ENCODE data around the gene CA5B. TPM values are rescaled to one million over a fixed set of nuclear protein-coding genes. Genes with fewer than 3 reads are reported as not detected.
A peak's percentile ranks its signal among the peaks of the same experiment; 100 is the strongest.

The CA5B gene
- polyA plus RNA-seq, 1 donor from 2014 or later: 25.0 TPM

GRCh38 chrX:15761564-15762191 is 23.6 kb downstream of the CA5B start:
- Mint-ChIP-seq H3K36me3 (peaks cover 5% of the 10 kb centered on the region), H3K4me1 (peaks cover 5 to 16% (median 9%) of the 10 kb centered on the region in 3 donors)

GRCh38 chrX:15769300-15769954 is 31.4 kb downstream of the CA5B start:
- H3K27me3 Mint-ChIP-seq: no peaks in the 10 kb centered on the region
- no peak overlapping the region for H3K27ac Mint-ChIP-seq
- H3K36me3 Mint-ChIP-seq: peaks cover 15% of the 10 kb centered on the region
- H3K9me3 Mint-ChIP-seq: peaks cover 0 to 2% (median 0%) of the 10 kb centered on the region in 3 donors
- H3K4me3 Mint-ChIP-seq: no peak overlapping the region
- H3K4me1 Mint-ChIP-seq: peaks cover 0 to 4% (median 1%) of the 10 kb centered on the region in 3 donors

More at GRCh38 chrX:15761564-15762191, 23.6 kb downstream of the CA5B start:
- H3K27ac Mint-ChIP-seq: peak overlapping the region in 2 of 3 donors; percentile 48 to 50
- H3K4me3 Mint-ChIP-seq: no peak overlapping the region
- H3K9me3 Mint-ChIP-seq: no peaks in the 10 kb centered on the region
- H3K27me3 Mint-ChIP-seq: no peaks in the 10 kb centered on the region

- Mint-ChIP-seq H3K27ac (peak overlapping the region; percentile 88 to 99 (median 97)), H3K27me3 (no peaks in the 10 kb centered on the region), H3K4me1 (peaks cover 7 to 13% (median 10%) of the 10 kb centered on the region in 3 donors), H3K4me3 (peak overlapping the region; percentile 85 to 97 (median 92)), H3K36me3 (peaks cover 3% of the 10 kb centered on the region), H3K9me3 (no peaks in the 10 kb centered on the region)
Observed at GRCh38 chrX:15781961-15782699, 44.1 kb downstream of the CA5B start.

GRCh38 chrX:15785176-15785750 is 47.2 kb downstream of the CA5B start:
- H3K36me3 Mint-ChIP-seq: peaks cover 3% of the 10 kb centered on the region
- H3K9me3 Mint-ChIP-seq: no peaks in the 10 kb centered on the region
- peak overlapping the region in 1 of 4 donors; percentile 28 for H3K4me3 Mint-ChIP-seq
- no peaks in the 10 kb centered on the region for H3K27me3 Mint-ChIP-seq
- no peak overlapping the region for H3K27ac Mint-ChIP-seq
- H3K4me1 Mint-ChIP-seq: peaks cover 7 to 13% (median 10%) of the 10 kb centered on the region in 3 donors

- no peaks in the 10 kb centered on the region for H3K27me3 Mint-ChIP-seq
- peaks cover 6 to 10% (median 9%) of the 10 kb centered on the region in 3 donors for H3K4me1 Mint-ChIP-seq
- peaks cover 3% of the 10 kb centered on the region for H3K36me3 Mint-ChIP-seq
- no peak overlapping the region for H3K27ac Mint-ChIP-seq
- H3K4me3 Mint-ChIP-seq: peak overlapping the region in 1 of 4 donors; percentile 82
- H3K9me3 Mint-ChIP-seq: no peaks in the 10 kb centered on the region
Observed at GRCh38 chrX:15786915-15787314, 48.8 kb downstream of the CA5B start.

GRCh38 chrX:15789979-15790768 is 52.1 kb downstream of the CA5B start, which contains the start of gene ZRSR2:
Gene ZRSR2, plus strand, starts transcription at chrX:15790484. Its CDS starts 12 bp downstream, at chrX:15790496.
- H3K27ac Mint-ChIP-seq: no peak within 1 kb of the TSS
- H3K4me1 Mint-ChIP-seq: peaks cover 0 to 17% (median 12%) of the 10 kb centered on the region in 3 donors
- H3K36me3 Mint-ChIP-seq: peaks cover 3% of the 10 kb centered on the region
- no peak within 1 kb of the TSS for H3K4me3 Mint-ChIP-seq
- no peaks in the 10 kb centered on the region for H3K27me3 Mint-ChIP-seq
- H3K9me3 Mint-ChIP-seq: no peaks in the 10 kb centered on the region

GRCh38 chrX:15790769-15791290 is 52.8 kb downstream of the CA5B start:
- H3K4me1 Mint-ChIP-seq: peaks cover under 1 to 19% (median 11%) of the 10 kb centered on the region in 3 donors

GRCh38 chrX:15797707-15798106 is 59.6 kb downstream of the CA5B start:
- H3K27me3 Mint-ChIP-seq: no peaks in the 10 kb centered on the region
- no peak overlapping the region for H3K27ac Mint-ChIP-seq
- H3K9me3 Mint-ChIP-seq: no peaks in the 10 kb centered on the region
- H3K36me3 Mint-ChIP-seq: peaks cover 2% of the 10 kb centered on the region
- peaks cover 14 to 30% (median 25%) of the 10 kb centered on the region in 3 donors for H3K4me1 Mint-ChIP-seq
- no peak overlapping the region for H3K4me3 Mint-ChIP-seq

More at GRCh38 chrX:15790769-15791290, 52.8 kb downstream of the CA5B start:
- H3K4me3 Mint-ChIP-seq: no peak overlapping the region
- no peaks in the 10 kb centered on the region for H3K27me3 Mint-ChIP-seq
- H3K27ac Mint-ChIP-seq: no peak overlapping the region
- H3K9me3 Mint-ChIP-seq: no peaks in the 10 kb centered on the region
- H3K36me3 Mint-ChIP-seq: peaks cover 2% of the 10 kb centered on the region

- H3K4me1 Mint-ChIP-seq: peaks cover 2 to 20% (median 10%) of the 10 kb centered on the region in 3 donors
- no peaks in the 10 kb centered on the region for H3K9me3 Mint-ChIP-seq
- H3K27me3 Mint-ChIP-seq: no peaks in the 10 kb centered on the region
- H3K36me3 Mint-ChIP-seq: no peaks in the 10 kb centered on the region
- no peak overlapping the region for H3K27ac Mint-ChIP-seq
- H3K4me3 Mint-ChIP-seq: no peak overlapping the region
Observed at GRCh38 chrX:15804563-15804962, 66.5 kb downstream of the CA5B start.

- Mint-ChIP-seq H3K27me3 (no peaks in the 10 kb centered on the region), H3K27ac (no peak overlapping the region), H3K36me3 (no peaks in the 10 kb centered on the region), H3K9me3 (no peaks in the 10 kb centered on the region), H3K4me1 (peaks cover 0 to 20% (median 4%) of the 10 kb centered on the region in 3 donors), H3K4me3 (no peak overlapping the region)
Observed at GRCh38 chrX:15808254-15808653, 70.2 kb downstream of the CA5B start.

- no peaks in the 10 kb centered on the region for H3K27me3 Mint-ChIP-seq
- H3K4me1 Mint-ChIP-seq: no peaks in the 10 kb centered on the region
- no peaks in the 10 kb centered on the region for H3K36me3 Mint-ChIP-seq
- H3K27ac Mint-ChIP-seq: peak overlapping the region in 1 of 3 donors; percentile 78
- no peak overlapping the region for H3K4me3 Mint-ChIP-seq
- no peaks in the 10 kb centered on the region for H3K9me3 Mint-ChIP-seq
Observed at GRCh38 chrX:15812192-15812938, 74.3 kb downstream of the CA5B start.

GRCh38 chrX:15813416-15813815 is 75.3 kb downstream of the CA5B start:
- Mint-ChIP-seq H3K27ac (peak overlapping the region in 1 of 3 donors; percentile 41), H3K36me3 (no peaks in the 10 kb centered on the region), H3K4me3 (no peak overlapping the region), H3K9me3 (no peaks in the 10 kb centered on the region), H3K27me3 (no peaks in the 10 kb centered on the region), H3K4me1 (no peaks in the 10 kb centered on the region)

- Mint-ChIP-seq H3K27ac (no peak overlapping the region), H3K36me3 (no peaks in the 10 kb centered on the region), H3K27me3 (no peaks in the 10 kb centered on the region), H3K4me3 (no peak overlapping the region), H3K4me1 (no peaks in the 10 kb centered on the region), H3K9me3 (no peaks in the 10 kb centered on the region)
Observed at GRCh38 chrX:15814771-15815365, 76.8 kb downstream of the CA5B start.

All from IgD-negative memory B cell (primary cell).